Measurements from ENCODE around the gene PCDHB15.

DNA sequence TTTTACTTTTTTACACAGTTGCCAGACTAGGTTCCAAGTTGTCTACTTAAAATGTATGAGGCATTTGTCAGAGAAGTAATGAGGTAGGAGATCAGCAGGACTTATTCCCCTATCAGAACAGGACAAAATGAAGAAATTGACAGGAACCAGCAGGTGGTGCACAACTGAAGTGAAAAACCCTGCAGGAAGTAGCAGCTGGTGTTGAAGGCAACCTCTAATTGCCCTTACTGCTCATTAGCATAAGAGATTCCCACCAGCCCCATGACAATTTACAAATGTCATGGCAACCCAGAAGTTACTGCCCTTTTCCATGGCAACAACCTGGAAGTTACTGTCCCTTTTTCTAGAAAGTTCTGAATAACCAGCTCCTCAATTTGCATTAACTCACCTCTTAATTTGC lies 5.4 kb downstream of the PCDHB15 start:
- TF ChIP-seq POLR2AphosphoS5 (IDR thresholded peaks at IDR 0.05) (no peak), POLR2A (IDR thresholded peaks at IDR 0.05) (no peak), EP300 (IDR thresholded peaks at IDR 0.05) (no peak)
- TF ChIP-seq, protein P1, sequence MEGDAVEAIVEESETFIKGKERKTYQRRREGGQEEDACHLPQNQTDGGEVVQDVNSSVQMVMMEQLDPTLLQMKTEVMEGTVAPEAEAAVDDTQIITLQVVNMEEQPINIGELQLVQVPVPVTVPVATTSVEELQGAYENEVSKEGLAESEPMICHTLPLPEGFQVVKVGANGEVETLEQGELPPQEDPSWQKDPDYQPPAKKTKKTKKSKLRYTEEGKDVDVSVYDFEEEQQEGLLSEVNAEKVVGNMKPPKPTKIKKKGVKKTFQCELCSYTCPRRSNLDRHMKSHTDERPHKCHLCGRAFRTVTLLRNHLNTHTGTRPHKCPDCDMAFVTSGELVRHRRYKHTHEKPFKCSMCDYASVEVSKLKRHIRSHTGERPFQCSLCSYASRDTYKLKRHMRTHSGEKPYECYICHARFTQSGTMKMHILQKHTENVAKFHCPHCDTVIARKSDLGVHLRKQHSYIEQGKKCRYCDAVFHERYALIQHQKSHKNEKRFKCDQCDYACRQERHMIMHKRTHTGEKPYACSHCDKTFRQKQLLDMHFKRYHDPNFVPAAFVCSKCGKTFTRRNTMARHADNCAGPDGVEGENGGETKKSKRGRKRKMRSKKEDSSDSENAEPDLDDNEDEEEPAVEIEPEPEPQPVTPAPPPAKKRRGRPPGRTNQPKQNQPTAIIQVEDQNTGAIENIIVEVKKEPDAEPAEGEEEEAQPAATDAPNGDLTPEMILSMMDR (IDR thresholded peaks at IDR 0.05) = no peak

Measured in suprapubic skin (tissue), 4 donors.